ENCODE results near the gene MYBPH.

MYBPH gene

DNA sequence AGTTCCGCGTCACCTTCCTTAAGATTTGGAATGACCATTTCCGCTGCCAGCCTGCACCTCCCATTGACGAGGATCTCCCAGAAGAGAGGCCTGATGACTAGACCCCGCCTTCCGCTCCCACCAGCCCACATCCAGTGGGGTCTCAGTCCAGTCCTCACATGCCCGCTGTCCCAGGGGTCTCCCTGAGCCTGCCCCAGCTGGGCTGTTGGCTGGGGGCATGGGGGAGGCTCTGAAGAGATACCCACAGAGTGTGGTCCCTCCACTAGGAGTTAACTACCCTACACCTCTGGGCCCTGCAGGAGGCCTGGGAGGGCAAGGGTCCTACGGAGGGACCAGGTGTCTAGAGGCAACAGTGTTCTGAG is 9.8 kb downstream of the MYBPH start:
- no peak for TF ChIP-seq JUND (IDR thresholded peaks at IDR 0.05; ENCODE audit: low read depth)
- in situ Hi-C loops (cut with HindIII; ENCODE audit: low pct_unique_long_range_greater_than_20kb, low sequenced_read_pairs) = no loop called here
- DNase-seq (ENCODE audit: low read depth in 1 of 2, low spot score in 1 of 2) = no peak

- TF ChIP-seq JUND (IDR thresholded peaks at IDR 0.05; ENCODE audit: low read depth) = no peak
- in situ Hi-C loops (cut with HindIII; ENCODE audit: low pct_unique_long_range_greater_than_20kb, low sequenced_read_pairs) = no loop called here
- DNase-seq (ENCODE audit: low read depth in 1 of 2, low spot score in 1 of 2) = no peak
Observed at GRCh38 chr1:203165101-203165799, 10.4 kb downstream of the MYBPH start.

- in situ Hi-C loops (cut with HindIII; ENCODE audit: low pct_unique_long_range_greater_than_20kb, low sequenced_read_pairs) = no loop called here
- no peak for TF ChIP-seq JUND (IDR thresholded peaks at IDR 0.05; ENCODE audit: low read depth)
- no peak for DNase-seq (ENCODE audit: low read depth in 1 of 2, low spot score in 1 of 2)
Observed at GRCh38 chr1:203163891-203164635, 11.6 kb downstream of the MYBPH start.

GRCh38 chr1:203162403-203162802 is 13.2 kb downstream of the MYBPH start:
- in situ Hi-C loops (cut with HindIII; ENCODE audit: low pct_unique_long_range_greater_than_20kb, low sequenced_read_pairs) = no loop called here
- DNase-seq (ENCODE audit: low read depth in 1 of 2, low spot score in 1 of 2) = no peak
- TF ChIP-seq JUND (IDR thresholded peaks at IDR 0.05; ENCODE audit: low read depth) = no peak

- in situ Hi-C loops (cut with HindIII; ENCODE audit: low pct_unique_long_range_greater_than_20kb, low sequenced_read_pairs) = no loop called here
- no peak for TF ChIP-seq JUND (IDR thresholded peaks at IDR 0.05; ENCODE audit: low read depth)
- DNase-seq (ENCODE audit: low read depth in 1 of 2, low spot score in 1 of 2) = no peak
Observed at GRCh38 chr1:203161703-203162102, 13.9 kb downstream of the MYBPH start.

GRCh38 chr1:203161175-203161574 is 14.5 kb downstream of the MYBPH start:
- no peak for TF ChIP-seq JUND (IDR thresholded peaks at IDR 0.05; ENCODE audit: low read depth)
- in situ Hi-C loops (cut with HindIII; ENCODE audit: low pct_unique_long_range_greater_than_20kb, low sequenced_read_pairs) = no loop called here
- DNase-seq (ENCODE audit: low read depth in 1 of 2, low spot score in 1 of 2) = no peak

- in situ Hi-C loops (cut with HindIII; ENCODE audit: low pct_unique_long_range_greater_than_20kb, low sequenced_read_pairs) = no loop called here
- DNase-seq (ENCODE audit: low read depth in 1 of 2, low spot score in 1 of 2) = no peak
- TF ChIP-seq JUND (IDR thresholded peaks at IDR 0.05; ENCODE audit: low read depth) = no peak
Observed at GRCh38 chr1:203159844-203160243, 15.8 kb downstream of the MYBPH start.

DNA sequence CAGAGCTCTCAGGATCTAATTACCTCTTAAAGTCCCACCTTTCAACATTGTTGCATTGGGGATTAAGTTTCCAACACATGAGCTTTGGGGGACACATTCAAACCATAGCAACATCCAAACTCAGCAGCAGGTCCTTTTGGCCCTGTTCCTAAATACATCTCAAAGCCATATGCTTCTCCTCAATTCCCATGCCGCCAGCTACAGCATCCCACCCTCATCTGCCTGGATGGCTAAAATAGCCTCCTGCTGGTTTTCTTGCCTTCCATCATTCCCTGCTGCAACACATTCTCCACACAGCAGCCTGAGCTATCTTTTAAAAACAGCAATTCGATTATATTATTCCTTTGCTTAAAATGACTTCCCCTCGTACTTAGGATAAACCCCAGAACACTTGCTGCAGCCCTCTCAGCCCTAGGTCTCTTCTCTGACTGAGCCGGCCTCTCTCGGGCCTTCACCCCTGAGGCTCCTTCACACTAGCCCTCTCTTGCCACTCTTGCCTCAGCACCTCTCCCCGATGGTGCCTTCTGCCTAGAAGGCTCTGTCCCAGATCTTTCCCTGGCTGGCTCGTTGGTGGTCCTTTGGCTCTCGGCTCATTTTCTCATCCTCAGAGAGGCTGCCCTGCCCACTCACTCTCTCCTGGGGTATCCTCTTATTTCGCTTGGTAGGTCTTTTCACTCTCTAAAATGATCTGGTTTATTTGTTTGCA is 16.5 kb downstream of the MYBPH start:
- no peak for TF ChIP-seq JUND (IDR thresholded peaks at IDR 0.05; ENCODE audit: low read depth)
- in situ Hi-C loops (cut with HindIII; ENCODE audit: low pct_unique_long_range_greater_than_20kb, low sequenced_read_pairs) = no loop called here

DNA sequence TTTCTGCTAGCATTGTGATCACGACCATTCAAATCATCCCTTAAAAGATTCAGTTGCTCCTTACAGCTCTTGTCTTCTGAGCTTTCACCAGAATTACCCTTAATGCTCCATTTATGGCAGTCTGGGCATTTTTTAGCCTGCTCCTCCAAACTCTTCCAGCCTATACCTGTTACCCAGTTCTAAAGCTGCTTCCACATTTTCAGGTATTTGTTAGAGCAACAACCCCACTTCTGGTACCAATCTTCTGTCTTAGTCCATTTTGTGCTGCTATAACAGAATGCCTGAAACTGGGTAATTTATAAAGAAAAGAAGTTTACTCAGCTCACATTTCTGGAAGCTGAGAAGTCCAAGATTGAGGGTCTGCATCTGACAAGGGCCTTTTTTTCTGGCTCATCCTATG is 17.2 kb downstream of the MYBPH start:
- no peak for TF ChIP-seq JUND (IDR thresholded peaks at IDR 0.05; ENCODE audit: low read depth)
- in situ Hi-C loops (cut with HindIII; ENCODE audit: low pct_unique_long_range_greater_than_20kb, low sequenced_read_pairs) = no loop called here
- no peak for DNase-seq (ENCODE audit: low read depth in 1 of 2, low spot score in 1 of 2)

More for the DNA sequence above, 16.5 kb downstream of the MYBPH start:
- no peak for DNase-seq (ENCODE audit: low read depth in 1 of 2, low spot score in 1 of 2)

DNA sequence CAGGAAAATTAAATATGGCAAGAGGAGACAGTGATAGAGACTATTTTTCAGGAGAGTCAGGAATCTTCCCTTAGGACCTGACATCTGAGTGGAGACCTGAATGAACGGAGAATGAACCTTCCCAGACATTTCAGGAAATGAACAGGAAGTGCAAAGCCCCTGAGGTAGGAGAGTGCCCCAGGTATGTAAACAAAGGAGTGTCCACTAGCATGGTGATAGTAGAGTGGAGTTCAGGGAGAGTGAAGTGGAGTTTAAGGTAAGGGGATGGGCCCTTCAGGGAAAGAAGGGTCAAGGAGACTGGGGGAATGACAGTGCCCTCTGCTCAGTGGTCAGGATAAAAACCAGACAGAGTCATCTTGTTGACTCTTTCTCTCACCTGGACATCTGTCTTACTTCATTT is 19.3 kb downstream of the MYBPH start:
- TF ChIP-seq JUND (IDR thresholded peaks at IDR 0.05; ENCODE audit: low read depth) = no peak
- no peak for DNase-seq (ENCODE audit: low read depth in 1 of 2, low spot score in 1 of 2)
- in situ Hi-C loops (cut with HindIII; ENCODE audit: low pct_unique_long_range_greater_than_20kb, low sequenced_read_pairs) = no loop called here

DNA sequence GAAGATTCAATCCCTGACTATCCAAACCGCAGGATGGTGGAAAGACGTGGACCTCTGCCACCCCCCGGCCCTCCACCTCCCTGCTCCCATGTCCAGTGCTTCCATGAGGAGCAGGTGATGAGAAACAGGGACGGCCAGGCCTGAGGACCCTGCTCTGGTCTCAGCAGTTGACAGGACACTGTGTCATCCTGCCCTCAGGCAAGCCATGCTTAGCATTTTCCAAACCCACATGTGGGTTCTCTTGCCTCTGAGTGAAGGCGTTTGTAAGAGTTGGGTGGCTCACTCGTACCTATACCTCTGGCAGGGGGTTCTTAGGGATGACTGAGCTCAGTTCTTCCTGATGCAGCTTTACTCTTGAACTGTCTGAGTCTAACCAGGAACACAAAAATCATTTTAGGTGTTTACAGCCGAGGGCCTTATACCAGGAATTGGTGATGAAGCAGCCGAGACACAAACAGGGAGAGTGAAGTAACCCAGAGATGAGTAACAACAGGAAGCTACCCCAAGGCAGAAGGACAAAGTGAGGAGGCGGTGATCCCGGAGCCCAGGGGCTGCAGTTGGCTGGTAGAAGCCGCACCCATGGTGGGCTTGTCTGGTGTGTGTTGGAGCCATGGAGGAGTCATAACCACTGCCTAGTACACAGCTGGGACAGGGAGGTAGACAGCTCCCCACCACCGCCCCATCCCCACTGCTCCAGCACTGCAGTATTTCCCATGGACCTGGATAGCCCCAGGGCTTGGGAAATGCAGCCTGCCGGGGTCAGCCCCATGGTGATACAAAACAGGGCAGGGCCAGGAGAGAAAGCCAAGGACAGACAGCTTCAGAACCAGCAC is 21.4 kb downstream of the MYBPH start:
- in situ Hi-C loops (cut with HindIII; ENCODE audit: low pct_unique_long_range_greater_than_20kb, low sequenced_read_pairs) = no loop called here
- DNase-seq (ENCODE audit: low read depth in 1 of 2, low spot score in 1 of 2) = peak in 1 of 2 experiments; percentile 68
- no peak for TF ChIP-seq JUND (IDR thresholded peaks at IDR 0.05; ENCODE audit: low read depth)

Data from T47D (cell line).